ENCODE results near the gene LKAAEAR1.

DNA sequence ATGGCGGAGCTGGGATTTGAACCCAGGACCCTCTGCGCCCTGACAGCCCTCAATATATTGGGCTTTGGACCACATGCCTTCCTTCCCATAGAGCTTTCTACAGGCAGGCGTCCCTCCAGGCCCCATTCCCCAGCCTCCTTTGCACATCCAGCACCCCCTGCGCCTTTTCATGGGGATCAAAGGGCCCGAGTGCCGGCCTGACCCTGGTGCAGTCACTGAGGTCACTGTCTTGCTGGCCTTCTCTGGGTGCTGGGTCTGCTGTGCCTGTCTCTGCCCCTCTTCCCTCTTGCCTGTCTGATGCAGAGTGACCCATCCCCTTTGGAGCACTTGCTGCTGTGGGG lies 2.6 kb downstream of the LKAAEAR1 start:
- TF ChIP-seq, protein P1, sequence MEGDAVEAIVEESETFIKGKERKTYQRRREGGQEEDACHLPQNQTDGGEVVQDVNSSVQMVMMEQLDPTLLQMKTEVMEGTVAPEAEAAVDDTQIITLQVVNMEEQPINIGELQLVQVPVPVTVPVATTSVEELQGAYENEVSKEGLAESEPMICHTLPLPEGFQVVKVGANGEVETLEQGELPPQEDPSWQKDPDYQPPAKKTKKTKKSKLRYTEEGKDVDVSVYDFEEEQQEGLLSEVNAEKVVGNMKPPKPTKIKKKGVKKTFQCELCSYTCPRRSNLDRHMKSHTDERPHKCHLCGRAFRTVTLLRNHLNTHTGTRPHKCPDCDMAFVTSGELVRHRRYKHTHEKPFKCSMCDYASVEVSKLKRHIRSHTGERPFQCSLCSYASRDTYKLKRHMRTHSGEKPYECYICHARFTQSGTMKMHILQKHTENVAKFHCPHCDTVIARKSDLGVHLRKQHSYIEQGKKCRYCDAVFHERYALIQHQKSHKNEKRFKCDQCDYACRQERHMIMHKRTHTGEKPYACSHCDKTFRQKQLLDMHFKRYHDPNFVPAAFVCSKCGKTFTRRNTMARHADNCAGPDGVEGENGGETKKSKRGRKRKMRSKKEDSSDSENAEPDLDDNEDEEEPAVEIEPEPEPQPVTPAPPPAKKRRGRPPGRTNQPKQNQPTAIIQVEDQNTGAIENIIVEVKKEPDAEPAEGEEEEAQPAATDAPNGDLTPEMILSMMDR (IDR thresholded peaks at IDR 0.05): no peak
- no peak for TF ChIP-seq EP300 (IDR thresholded peaks at IDR 0.05)
